PC-9 (cell line): ENCODE results near the gene NPIPA2.
"Not testable (repeated sequence)": the region's sequence is repeated elsewhere in the genome, so short reads cannot be mapped to it uniquely, and the experiment has no call there.

ENCODE experiments used
- EZH2 ChIP-seq: fragments of 200-600 bp; sonication (generic); IDR thresholded peaks from 2 replicates; pipeline ENCODE4 v1.8.0; 2017; ENCODE audit warnings: antibody characterized with exemption, low read depth
- TF ChIP-seq, protein P1 (sequence below): fragments of 200-600 bp; sonication (generic); conservative IDR thresholded peaks from 2 replicates; pipeline ENCODE4 v1.6.1; 2017; ENCODE audit warnings: mixed run types, antibody characterized with exemption, mild to moderate bottlenecking, moderate library complexity

GRCh38 chr16:14803577-14803976 is 61.2 kb downstream of the NPIPA2 start:
- TF ChIP-seq, protein P1, sequence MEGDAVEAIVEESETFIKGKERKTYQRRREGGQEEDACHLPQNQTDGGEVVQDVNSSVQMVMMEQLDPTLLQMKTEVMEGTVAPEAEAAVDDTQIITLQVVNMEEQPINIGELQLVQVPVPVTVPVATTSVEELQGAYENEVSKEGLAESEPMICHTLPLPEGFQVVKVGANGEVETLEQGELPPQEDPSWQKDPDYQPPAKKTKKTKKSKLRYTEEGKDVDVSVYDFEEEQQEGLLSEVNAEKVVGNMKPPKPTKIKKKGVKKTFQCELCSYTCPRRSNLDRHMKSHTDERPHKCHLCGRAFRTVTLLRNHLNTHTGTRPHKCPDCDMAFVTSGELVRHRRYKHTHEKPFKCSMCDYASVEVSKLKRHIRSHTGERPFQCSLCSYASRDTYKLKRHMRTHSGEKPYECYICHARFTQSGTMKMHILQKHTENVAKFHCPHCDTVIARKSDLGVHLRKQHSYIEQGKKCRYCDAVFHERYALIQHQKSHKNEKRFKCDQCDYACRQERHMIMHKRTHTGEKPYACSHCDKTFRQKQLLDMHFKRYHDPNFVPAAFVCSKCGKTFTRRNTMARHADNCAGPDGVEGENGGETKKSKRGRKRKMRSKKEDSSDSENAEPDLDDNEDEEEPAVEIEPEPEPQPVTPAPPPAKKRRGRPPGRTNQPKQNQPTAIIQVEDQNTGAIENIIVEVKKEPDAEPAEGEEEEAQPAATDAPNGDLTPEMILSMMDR, result not testable (repeated sequence)
- TF ChIP-seq EZH2, result not testable (repeated sequence)
